Karpas-422 (cell line): ENCODE data around the gene PXMP2. TPM values are rescaled to one million over a fixed set of nuclear protein-coding genes. Genes with fewer than 3 reads are reported as not detected.

Experiments
- DNase-seq: peaks from one replicate; pipeline ENCODE4 v3.0.0-alpha.2; 2015
- H2AFZ ChIP-seq: fragments of 200-600 bp; sonication (generic); 2 replicates; pipeline ENCODE4 v1.6.1; 2014; ENCODE audit warnings: antibody characterized with exemption, low read length, mixed read lengths
- H3K27ac ChIP-seq: fragments of 200-600 bp; sonication (generic); 2 replicates; pipeline ENCODE4 v1.5.1; 2014; ENCODE audit warnings: mild to moderate bottlenecking, low read length, moderate library complexity
- H3K27me3 ChIP-seq: fragments of 200-600 bp; sonication (generic); 2 replicates; pipeline ENCODE4 v1.6.1; 2014; ENCODE audit warnings: low read length, mixed read lengths
- H3K36me3 ChIP-seq: fragments of 200-600 bp; sonication (generic); 2 replicates; pipeline ENCODE4 v1.6.1; 2014; ENCODE audit warnings: low read length, mixed read lengths; ENCODE audit not compliant: insufficient read depth
- H3K4me1 ChIP-seq: fragments of 200-600 bp; sonication (generic); 2 replicates; pipeline ENCODE4 v1.6.1; 2014; ENCODE audit warnings: mild to moderate bottlenecking, low read length, mixed read lengths
- H3K4me2 ChIP-seq: fragments of 200-600 bp; sonication (generic); 2 replicates; pipeline ENCODE4 v1.6.1; 2014; ENCODE audit warnings: low read length, low read depth, mild to moderate bottlenecking; ENCODE audit not compliant: poor library complexity, severe bottlenecking
- H3K4me3 ChIP-seq: fragments of 200-600 bp; sonication (generic); 2 replicates; pipeline ENCODE4 v1.5.1; 2014; ENCODE audit warnings: mild to moderate bottlenecking, antibody characterized with exemption, low read length, mixed read lengths
- H3K79me2 ChIP-seq: fragments of 200-600 bp; sonication (generic); 2 replicates; pipeline ENCODE4 v1.6.1; 2014; ENCODE audit warnings: mild to moderate bottlenecking, low read length, mixed read lengths
- H3K9ac ChIP-seq: fragments of 200-600 bp; sonication (generic); 2 replicates; pipeline ENCODE4 v1.6.0; 2014; ENCODE audit warnings: low read length
- H3K9me2 ChIP-seq: fragments of 200-600 bp; sonication (generic), shearing (Covaris generic); replicated peaks from 2 replicates; pipeline ENCODE4 v1.6.0; 2014; ENCODE audit warnings: mild to moderate bottlenecking, low read length, moderate library complexity; ENCODE audit not compliant: insufficient read depth
- H3K9me3 ChIP-seq: fragments of 300-700, 200-600 bp; sonication (generic); 2 replicates; pipeline ENCODE4 v1.6.1; 2014; ENCODE audit warnings: low read length, mixed read lengths
- H4K20me1 ChIP-seq: fragments of 200-600 bp; sonication (generic); 2 replicates; pipeline ENCODE4 v1.6.1; 2014; ENCODE audit warnings: mild to moderate bottlenecking, antibody characterized with exemption, low read length, low read depth; ENCODE audit not compliant: insufficient read depth
- total RNA-seq: library from RNA; depleted of rRNA; stranded (reverse); fragments of >200 nt; shearing (Covaris generic); gene quantifications from 2 replicates; pipeline ENCODE4 v1.2.3, GENCODE V29; 2014; ENCODE audit warnings: low replicate concordance

PXMP2 gene
- total RNA-seq, 1 experiment from 2014 or later, result 33.2 TPM

GRCh38 chr12:132724506-132725241, 37.3 kb downstream of the PXMP2 start:
- Histone ChIP-seq H3K27ac (no peak overlapping the region), H3K4me1 (no peaks in the 10 kb centered on the region), H2AFZ (no peak overlapping the region), H3K9me2 (no peaks in the 10 kb centered on the region), H3K9ac (no peak overlapping the region), H3K36me3 (peaks cover 24% of the 10 kb centered on the region), H3K4me3 (no peak overlapping the region), H3K79me2 (0 out of 2 replicates have a peak, but pooled peaks cover 3% of the 10 kb centered on the region), H3K4me2 (no peak overlapping the region), H4K20me1 (peaks cover 9% of the 10 kb centered on the region; the same call in 1 of the 2 replicates), H3K27me3 (no peaks in the 10 kb centered on the region), H3K9me3 (no peaks in the 10 kb centered on the region)
- no peak for DNase-seq

GRCh38 chr12:132726386-132726785, 39.0 kb downstream of the PXMP2 start:
- DNase-seq, result no peak
- Histone ChIP-seq H3K36me3 (peaks cover 24% of the 10 kb centered on the region), H3K4me2 (no peak overlapping the region), H3K27me3 (no peaks in the 10 kb centered on the region), H3K27ac (no peak overlapping the region), H4K20me1 (0 out of 2 replicates have a peak, but pooled peaks cover under 1% of the 10 kb centered on the region), H3K9me2 (no peaks in the 10 kb centered on the region), H3K4me1 (no peaks in the 10 kb centered on the region), H3K4me3 (no peak overlapping the region), H3K9me3 (no peaks in the 10 kb centered on the region), H2AFZ (no peak overlapping the region), H3K9ac (no peak overlapping the region), H3K79me2 (0 out of 2 replicates have a peak, but pooled peaks cover 3% of the 10 kb centered on the region)

- Histone ChIP-seq H3K79me2 (0 out of 2 replicates have a peak, but pooled peaks cover 3% of the 10 kb centered on the region), H3K9me2 (no peaks in the 10 kb centered on the region), H3K36me3 (peaks cover 26% of the 10 kb centered on the region), H3K27ac (no peak overlapping the region), H3K27me3 (no peaks in the 10 kb centered on the region), H3K9ac (no peak overlapping the region), H3K4me2 (no peak overlapping the region), H4K20me1 (no peaks in the 10 kb centered on the region), H2AFZ (no peak overlapping the region), H3K4me1 (no peaks in the 10 kb centered on the region), H3K9me3 (no peaks in the 10 kb centered on the region), H3K4me3 (no peak overlapping the region)
- DNase-seq, result no peak
Measured at GRCh38 chr12:132727091-132727794, 39.9 kb downstream of the PXMP2 start.

GRCh38 chr12:132728502-132728901, 41.1 kb downstream of the PXMP2 start:
- 0 out of 2 replicates have a peak, but pooled peaks cover 3% of the 10 kb centered on the region for H3K79me2 ChIP-seq
- no peak overlapping the region for H3K9ac ChIP-seq
- peaks cover 25% of the 10 kb centered on the region for H3K36me3 ChIP-seq
- H3K9me3 ChIP-seq, result no peaks in the 10 kb centered on the region
- H3K9me2 ChIP-seq, result no peaks in the 10 kb centered on the region
- H2AFZ ChIP-seq, result no peak overlapping the region
- no peak overlapping the region for H3K4me2 ChIP-seq
- no peak for DNase-seq
- no peaks in the 10 kb centered on the region for H4K20me1 ChIP-seq
- H3K27ac ChIP-seq, result no peak overlapping the region
- no peak overlapping the region for H3K4me3 ChIP-seq
- H3K27me3 ChIP-seq, result no peaks in the 10 kb centered on the region
- no peaks in the 10 kb centered on the region for H3K4me1 ChIP-seq

- no peaks in the 10 kb centered on the region for H4K20me1 ChIP-seq
- 0 out of 2 replicates have a peak, but pooled peaks cover 4% of the 10 kb centered on the region for H3K79me2 ChIP-seq
- no peak overlapping the region for H3K4me2 ChIP-seq
- H3K4me3 ChIP-seq, result no peak overlapping the region
- no peak overlapping the region for H3K27ac ChIP-seq
- H3K9ac ChIP-seq, result no peak overlapping the region
- H3K4me1 ChIP-seq, result no peaks in the 10 kb centered on the region
- no peaks in the 10 kb centered on the region for H3K9me3 ChIP-seq
- no peak for DNase-seq
- H3K27me3 ChIP-seq, result no peaks in the 10 kb centered on the region
- no peak overlapping the region for H2AFZ ChIP-seq
- no peaks in the 10 kb centered on the region for H3K9me2 ChIP-seq
- H3K36me3 ChIP-seq, result peaks cover 30% of the 10 kb centered on the region
Measured at GRCh38 chr12:132729541-132730320, 42.3 kb downstream of the PXMP2 start.

GRCh38 chr12:132730353-132730752, 43.0 kb downstream of the PXMP2 start:
- Histone ChIP-seq H3K27me3 (no peaks in the 10 kb centered on the region), H3K9ac (no peak overlapping the region), H4K20me1 (no peaks in the 10 kb centered on the region), H3K36me3 (peaks cover 32% of the 10 kb centered on the region), H3K27ac (no peak overlapping the region), H3K9me2 (no peaks in the 10 kb centered on the region), H3K4me3 (no peak overlapping the region), H3K4me1 (no peaks in the 10 kb centered on the region), H3K4me2 (no peak overlapping the region), H3K79me2 (0 out of 2 replicates have a peak, but pooled peaks cover 6% of the 10 kb centered on the region), H2AFZ (no peak overlapping the region), H3K9me3 (no peaks in the 10 kb centered on the region)
- DNase-seq, result no peak

GRCh38 chr12:132731574-132731973, 44.2 kb downstream of the PXMP2 start:
- Histone ChIP-seq H3K4me1 (no peaks in the 10 kb centered on the region), H3K9me3 (no peaks in the 10 kb centered on the region), H4K20me1 (no peaks in the 10 kb centered on the region), H3K27ac (no peak overlapping the region), H2AFZ (no peak overlapping the region), H3K9ac (no peak overlapping the region), H3K4me3 (no peak overlapping the region), H3K9me2 (no peaks in the 10 kb centered on the region), H3K27me3 (no peaks in the 10 kb centered on the region), H3K79me2 (0 out of 2 replicates have a peak, but pooled peaks cover 6% of the 10 kb centered on the region), H3K4me2 (no peak overlapping the region), H3K36me3 (peaks cover 33% of the 10 kb centered on the region)
- no peak for DNase-seq

- Histone ChIP-seq H3K9ac (no peak overlapping the region), H3K4me1 (no peaks in the 10 kb centered on the region), H3K27me3 (no peaks in the 10 kb centered on the region), H3K79me2 (peaks cover 5% of the 10 kb centered on the region; the same call in 1 of the 2 replicates), H3K4me2 (no peak overlapping the region), H2AFZ (no peak overlapping the region), H4K20me1 (no peaks in the 10 kb centered on the region), H3K27ac (no peak overlapping the region), H3K4me3 (no peak overlapping the region), H3K36me3 (peaks cover 39% of the 10 kb centered on the region), H3K9me3 (no peaks in the 10 kb centered on the region), H3K9me2 (no peaks in the 10 kb centered on the region)
- DNase-seq, result no peak
Measured at GRCh38 chr12:132734206-132734605, 46.8 kb downstream of the PXMP2 start.
